ENCODE results near the gene CDH4.

CDH4 gene

GRCh38 chr20:61330441-61330840, 78.4 kb downstream of the CDH4 start:
- no peak for TF ChIP-seq ZNF274 (IDR thresholded peaks at IDR 0.05; ENCODE audit: low read depth, low read length)
- H3K4me3 ChIP-seq (ENCODE audit: low read length) = no peak overlapping the region

GRCh38 chr20:61331543-61331942, 79.5 kb downstream of the CDH4 start:
- no peak for TF ChIP-seq ZNF274 (IDR thresholded peaks at IDR 0.05; ENCODE audit: low read depth, low read length)
- H3K4me3 ChIP-seq (ENCODE audit: low read length) = no peak overlapping the region

GRCh38 chr20:61332016-61332975, 80.2 kb downstream of the CDH4 start:
- TF ChIP-seq ZNF274 (IDR thresholded peaks at IDR 0.05; ENCODE audit: low read depth, low read length) = no peak
- H3K4me3 ChIP-seq (ENCODE audit: low read length) = no peak overlapping the region

- no peak overlapping the region for H3K4me3 ChIP-seq (ENCODE audit: low read length)
- TF ChIP-seq ZNF274 (IDR thresholded peaks at IDR 0.05; ENCODE audit: low read depth, low read length) = no peak
Observed at GRCh38 chr20:61333484-61334108, 81.5 kb downstream of the CDH4 start.

GRCh38 chr20:61340157-61340556, 88.1 kb downstream of the CDH4 start:
- no peak for TF ChIP-seq ZNF274 (IDR thresholded peaks at IDR 0.05; ENCODE audit: low read depth, low read length)
- H3K4me3 ChIP-seq (ENCODE audit: low read length) = no peak overlapping the region

GRCh38 chr20:61341605-61342004, 89.5 kb downstream of the CDH4 start:
- no peak for TF ChIP-seq ZNF274 (IDR thresholded peaks at IDR 0.05; ENCODE audit: low read depth, low read length)

GRCh38 chr20:61343934-61344333, 91.9 kb downstream of the CDH4 start:
- no peak for TF ChIP-seq ZNF274 (IDR thresholded peaks at IDR 0.05; ENCODE audit: low read depth, low read length)

More at GRCh38 chr20:61341605-61342004, 89.5 kb downstream of the CDH4 start:
- no peak overlapping the region for H3K4me3 ChIP-seq (ENCODE audit: low read length)

GRCh38 chr20:61345656-61346055, 93.6 kb downstream of the CDH4 start:
- no peak for TF ChIP-seq ZNF274 (IDR thresholded peaks at IDR 0.05; ENCODE audit: low read depth, low read length)
- H3K4me3 ChIP-seq (ENCODE audit: low read length) = no peak overlapping the region

More at GRCh38 chr20:61343934-61344333, 91.9 kb downstream of the CDH4 start:
- no peak overlapping the region for H3K4me3 ChIP-seq (ENCODE audit: low read length)

- H3K4me3 ChIP-seq (ENCODE audit: low read length) = no peak overlapping the region
- TF ChIP-seq ZNF274 (IDR thresholded peaks at IDR 0.05; ENCODE audit: low read depth, low read length) = no peak
Observed at GRCh38 chr20:61346996-61347395, 94.9 kb downstream of the CDH4 start.

GRCh38 chr20:61347443-61347842, 95.4 kb downstream of the CDH4 start:
- TF ChIP-seq ZNF274 (IDR thresholded peaks at IDR 0.05; ENCODE audit: low read depth, low read length) = no peak
- no peak overlapping the region for H3K4me3 ChIP-seq (ENCODE audit: low read length)

GRCh38 chr20:61349447-61350165, 97.5 kb downstream of the CDH4 start:
- H3K4me3 ChIP-seq (ENCODE audit: low read length) = no peak overlapping the region
- TF ChIP-seq ZNF274 (IDR thresholded peaks at IDR 0.05; ENCODE audit: low read depth, low read length) = no peak

GRCh38 chr20:61350500-61351250, 98.6 kb downstream of the CDH4 start:
- no peak for TF ChIP-seq ZNF274 (IDR thresholded peaks at IDR 0.05; ENCODE audit: low read depth, low read length)
- H3K4me3 ChIP-seq (ENCODE audit: low read length) = no peak overlapping the region

- no peak for TF ChIP-seq ZNF274 (IDR thresholded peaks at IDR 0.05; ENCODE audit: low read depth, low read length)
- H3K4me3 ChIP-seq (ENCODE audit: low read length) = no peak overlapping the region
Observed at GRCh38 chr20:61352346-61353260, 100.5 kb downstream of the CDH4 start.

Measured in GM08714 (cell line).